GM18520 (cell line): ENCODE data around the gene AGRP.
"Not testable (repeated sequence)": the region's sequence is repeated elsewhere in the genome, so short reads cannot be mapped to it uniquely, and the experiment has no call there.

Source experiments
- ATAC-seq: cut with Tn5 transposase; IDR thresholded peaks from one replicate; pipeline ENCODE4 v1.9.1; 2021; ENCODE audit not compliant: unreplicated experiment

The AGRP gene, protein sequence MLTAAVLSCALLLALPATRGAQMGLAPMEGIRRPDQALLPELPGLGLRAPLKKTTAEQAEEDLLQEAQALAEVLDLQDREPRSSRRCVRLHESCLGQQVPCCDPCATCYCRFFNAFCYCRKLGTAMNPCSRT

DNA sequence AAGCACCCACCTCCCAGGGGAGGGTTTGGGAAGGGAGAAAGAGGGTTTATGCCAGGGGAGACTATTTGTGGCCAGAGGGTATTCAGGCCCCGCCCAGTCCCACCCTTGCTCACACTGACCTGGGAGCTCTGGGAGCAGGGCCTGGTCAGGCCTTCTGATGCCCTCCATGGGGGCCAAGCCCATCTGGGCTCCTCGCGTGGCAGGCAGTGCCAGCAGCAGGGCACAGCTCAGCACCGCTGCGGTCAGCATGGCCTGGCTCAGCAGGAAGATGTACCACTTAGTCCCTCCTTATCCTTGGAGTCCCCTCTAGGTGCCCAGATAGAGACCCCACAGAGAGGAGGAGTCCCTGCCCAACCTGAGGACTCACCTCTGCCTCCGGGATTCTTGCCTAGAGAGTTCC lies at the start of gene AGRP:
Gene AGRP, minus strand, starts transcription at position 398 of the 400 bp plus-strand sequence. Its CDS starts 149 bp downstream, at position 249.
- ATAC-seq = no peak

- ATAC-seq = no peak
Observed at GRCh38 chr16:67531247-67531646, 47.9 kb upstream of the AGRP start.

GRCh38 chr16:67530013-67530939 lies 46.9 kb upstream of the AGRP start:
- no peak for ATAC-seq

- no peak for ATAC-seq
Observed at GRCh38 chr16:67529582-67530012, 46.2 kb upstream of the AGRP start.

DNA sequence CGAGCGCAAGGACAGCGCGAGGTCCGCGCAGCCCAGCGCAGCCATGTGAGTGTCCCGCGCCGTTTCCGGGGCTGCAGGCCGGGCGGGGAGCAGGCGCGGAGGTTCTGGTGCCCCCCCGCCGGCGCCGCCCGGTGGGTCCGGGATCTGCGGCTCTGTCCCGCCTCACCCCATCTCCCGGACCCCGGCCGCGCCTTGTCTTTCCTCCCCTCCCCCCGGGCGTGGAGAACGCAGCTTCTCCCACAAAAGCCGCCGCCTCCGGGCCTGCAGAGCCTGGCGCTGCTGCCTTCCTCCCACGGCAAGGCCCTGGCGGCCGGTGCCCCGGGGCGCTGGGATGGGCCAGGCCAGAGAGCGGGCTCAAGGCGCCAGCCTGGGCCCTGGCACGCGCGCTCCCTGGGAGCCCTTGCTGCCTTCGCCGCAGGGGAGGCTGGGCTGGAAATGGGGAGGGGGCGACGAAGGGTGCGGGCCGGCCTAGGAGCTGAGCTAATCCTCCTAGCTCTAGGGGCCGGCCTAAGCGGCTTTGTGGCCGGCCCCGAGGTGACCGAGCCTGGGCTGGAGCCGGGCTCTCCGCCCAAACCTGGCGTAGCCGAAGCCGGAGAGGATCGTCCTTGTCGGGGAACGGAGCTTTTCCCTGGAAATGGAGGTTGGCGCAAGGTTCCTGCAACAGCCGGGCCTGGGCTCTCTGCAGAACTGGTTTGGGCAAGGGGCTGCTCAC lies 45.7 kb upstream of the AGRP start:
- no peak for ATAC-seq

- no peak for ATAC-seq
Observed at GRCh38 chr16:67528222-67528869, 45.0 kb upstream of the AGRP start, which contains the start of gene RIPOR1. Gene RIPOR1 (plus strand): TSS chr16:67528829. CDS start chr16:67538447, 9,618 bp downstream.

GRCh38 chr16:67526149-67526791 lies 42.9 kb upstream of the AGRP start:
- ATAC-seq = no peak

DNA sequence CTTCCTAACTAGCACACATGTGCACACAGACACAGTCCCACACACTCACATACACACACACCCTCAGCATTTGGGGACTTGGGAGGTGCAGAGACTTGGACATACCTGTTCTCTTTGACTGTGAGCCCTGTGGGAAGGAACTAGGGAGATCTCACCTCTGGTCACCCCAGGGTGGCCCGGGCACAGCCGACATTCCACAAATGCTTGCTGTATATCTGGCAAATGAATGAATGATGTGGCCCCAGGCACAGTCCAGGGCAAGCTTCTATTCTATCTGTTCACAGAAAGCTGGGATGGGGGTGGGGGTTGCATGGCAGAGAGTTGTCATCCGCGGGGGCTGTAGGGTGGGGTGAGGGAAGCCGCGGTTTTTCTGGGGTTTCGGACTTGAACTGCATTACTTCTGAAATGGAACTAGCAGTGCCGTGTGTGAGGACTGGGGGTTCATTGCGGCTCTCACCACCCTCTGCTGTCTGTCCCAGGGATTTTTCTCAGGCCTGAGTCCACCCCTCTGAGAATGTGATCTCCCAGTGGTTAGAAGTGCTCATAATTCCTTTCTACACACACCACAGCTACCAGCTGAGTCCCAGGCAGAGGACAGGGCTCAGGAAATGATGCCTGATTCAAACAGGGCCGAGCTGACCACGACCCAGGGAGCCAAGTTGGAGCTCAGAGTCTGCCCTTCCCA lies 42.0 kb upstream of the AGRP start:
- no peak for ATAC-seq

DNA sequence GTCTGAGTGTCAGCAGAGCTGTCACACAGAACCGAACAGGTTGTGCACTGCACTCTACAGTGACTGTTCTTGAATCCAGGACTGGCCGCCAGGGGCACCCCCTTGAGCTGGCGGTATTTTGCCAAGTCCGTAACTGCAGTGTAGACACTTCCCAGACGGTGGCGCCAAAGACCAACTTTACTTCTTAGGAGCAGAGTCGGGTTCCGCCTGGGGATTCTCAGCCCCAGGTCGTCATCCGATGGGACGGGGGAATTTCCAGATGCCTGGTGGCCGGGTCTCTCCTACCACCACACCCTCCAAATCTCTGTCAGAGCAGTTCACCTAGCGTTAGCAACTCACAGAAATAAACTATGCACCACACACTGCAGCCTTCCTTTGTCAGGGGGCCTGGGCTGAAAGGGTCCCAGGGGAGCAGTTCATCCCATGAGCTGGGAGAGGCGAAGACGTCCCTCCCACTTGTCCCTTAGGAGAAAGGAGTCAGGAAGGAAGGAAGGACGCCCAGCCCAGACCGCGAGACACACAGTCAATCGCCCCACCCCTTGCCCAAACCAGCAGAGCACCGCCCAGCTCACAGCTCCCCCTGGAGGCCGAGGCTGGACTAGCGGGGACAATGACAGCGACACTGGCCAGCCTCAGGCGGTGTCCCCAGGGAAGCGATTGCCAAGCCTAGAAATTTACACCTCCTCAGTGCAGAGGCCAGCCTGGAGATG lies 37.9 kb upstream of the AGRP start:
- ATAC-seq = peak; percentile 77

GRCh38 chr16:67519242-67519641 lies 35.9 kb upstream of the AGRP start:
- no peak for ATAC-seq

DNA sequence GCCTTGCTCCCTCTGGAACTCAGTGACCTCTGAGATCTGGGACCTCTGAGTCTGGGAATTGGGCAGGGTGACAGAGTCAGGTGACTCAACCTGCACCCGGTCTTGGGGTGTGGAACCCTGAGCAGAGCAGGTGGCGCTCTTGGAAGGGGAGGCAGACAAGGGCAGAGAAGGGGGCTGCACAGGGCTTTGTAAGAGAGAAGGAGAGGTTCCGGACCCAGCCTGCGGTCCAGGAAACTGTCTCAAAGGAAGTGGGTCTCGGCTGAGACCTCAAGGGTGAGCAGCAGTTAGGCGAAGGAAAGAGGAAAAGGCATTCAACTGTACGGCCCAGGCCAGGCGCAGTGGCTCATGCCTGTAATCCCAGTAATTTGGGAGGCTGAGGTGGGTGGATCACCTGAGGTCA lies 35.3 kb upstream of the AGRP start:
- ATAC-seq = no peak

DNA sequence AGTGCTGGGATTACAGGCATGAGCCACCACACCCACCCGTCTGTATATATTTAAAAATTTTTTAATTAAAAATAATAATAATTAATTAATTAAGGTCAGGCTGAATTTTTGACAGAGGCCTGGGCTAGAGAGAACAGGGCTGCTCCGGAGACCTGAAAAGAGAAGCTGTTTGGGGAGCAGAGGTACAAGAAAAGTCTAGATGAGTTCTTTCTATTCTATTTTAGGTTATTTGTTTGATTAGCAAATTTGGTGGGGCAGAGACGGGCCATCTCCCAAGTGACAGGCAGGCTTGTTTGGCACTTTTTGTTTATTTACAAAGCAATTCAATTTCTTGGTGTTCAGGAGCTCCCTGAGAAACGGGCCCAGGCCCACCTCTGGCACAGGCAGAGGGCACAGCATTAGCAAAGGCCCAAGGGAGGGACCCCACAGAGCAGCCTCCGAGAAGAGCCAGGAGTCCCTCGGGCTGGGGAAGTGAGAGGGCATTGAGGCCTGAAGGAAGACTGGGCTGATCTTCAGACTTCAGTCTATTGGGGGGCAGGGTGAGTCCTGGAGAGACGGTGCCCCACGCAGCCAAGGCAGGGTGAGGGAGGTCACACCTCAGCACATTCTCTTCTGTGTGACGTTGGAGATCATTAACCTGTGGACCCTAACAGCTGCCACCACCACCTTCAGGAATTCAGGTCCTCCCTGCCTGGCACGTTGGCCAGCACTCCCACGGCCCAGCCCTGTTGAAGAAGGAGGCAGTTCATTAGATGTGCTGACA lies 34.5 kb upstream of the AGRP start:
- no peak for ATAC-seq

DNA sequence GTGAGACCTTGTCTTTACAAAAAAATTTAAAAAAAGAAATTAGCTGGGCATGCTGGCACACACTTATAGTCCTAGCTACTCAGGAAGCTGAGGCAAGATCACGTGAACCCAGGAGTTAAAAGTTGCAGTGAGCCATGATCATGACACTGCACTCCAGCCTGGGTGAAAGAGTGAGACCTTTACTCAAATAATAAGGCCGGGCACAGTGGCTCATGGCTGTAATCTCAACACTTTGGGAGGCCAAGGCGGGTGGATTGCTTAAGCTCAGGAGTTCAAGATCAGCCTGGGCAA lies 33.8 kb upstream of the AGRP start:
- ATAC-seq = no peak

- no peak for ATAC-seq
Observed at GRCh38 chr16:67516296-67517154, 33.2 kb upstream of the AGRP start.

DNA sequence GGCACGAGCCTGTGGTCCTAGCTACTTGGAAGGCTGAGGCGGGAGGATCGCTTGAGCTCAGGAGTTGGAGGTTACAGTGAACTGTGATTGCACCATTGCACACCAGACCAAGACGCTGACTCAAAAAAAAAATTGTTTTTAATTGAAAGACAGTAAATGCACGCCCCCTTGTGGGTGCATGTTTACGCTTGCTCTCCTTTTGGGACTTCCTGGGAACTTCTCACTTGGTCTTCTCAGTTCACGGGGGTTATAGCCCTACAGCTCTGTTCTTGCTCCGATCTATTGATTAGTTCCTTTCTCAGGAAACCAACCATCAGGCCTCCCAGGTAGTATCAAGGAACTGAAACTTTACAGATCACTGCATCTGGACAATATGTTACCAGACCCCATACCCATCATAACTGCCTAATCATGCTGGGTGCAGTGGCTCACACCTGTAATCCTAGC lies 31.1 kb upstream of the AGRP start:
- peak; percentile 38 for ATAC-seq

GRCh38 chr16:67513892-67514291 lies 30.5 kb upstream of the AGRP start:
- ATAC-seq = not testable (repeated sequence)

- no peak for ATAC-seq
Observed at GRCh38 chr16:67509016-67509415, 25.7 kb upstream of the AGRP start.

DNA sequence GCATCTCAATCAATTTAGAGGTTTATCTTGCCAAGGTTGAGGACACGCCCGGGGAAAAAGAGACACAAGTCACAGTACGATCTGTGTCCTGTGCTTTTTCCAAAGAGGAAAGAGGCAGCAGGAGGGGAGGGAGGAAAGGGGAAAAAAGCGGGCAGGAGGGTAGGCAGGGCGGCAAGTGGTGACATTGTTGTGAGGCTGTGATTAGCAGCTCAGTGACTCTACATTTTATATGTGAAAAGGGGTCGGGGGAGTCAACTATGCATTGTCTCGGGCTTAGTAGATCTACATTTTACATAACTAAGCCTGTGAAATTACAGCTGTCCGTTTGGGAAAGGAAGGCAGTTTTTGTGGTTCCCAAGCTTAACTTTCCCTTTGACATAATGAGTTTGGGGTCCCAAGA lies 23.1 kb upstream of the AGRP start:
- ATAC-seq = no peak
